ENCODE data around the gene INTS6.

Gene INTS6

DNA sequence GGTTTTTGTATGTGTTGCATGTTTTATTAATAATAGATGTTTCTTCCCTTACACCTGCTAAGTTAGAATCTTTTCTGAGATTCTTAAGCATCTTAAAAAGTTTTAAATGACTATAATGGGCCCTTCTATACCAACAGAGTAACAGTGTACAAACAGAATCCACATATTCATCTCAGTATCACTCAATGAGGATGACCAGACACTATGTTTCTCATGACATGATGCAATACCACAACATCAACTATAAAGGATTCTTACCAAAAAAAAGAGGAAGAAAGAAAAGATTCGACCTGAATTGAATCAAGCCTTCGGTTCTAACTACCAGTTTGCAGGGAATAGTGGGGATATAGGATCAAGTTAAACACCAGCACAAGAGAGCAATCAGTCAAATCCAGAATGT is 56.5 kb downstream of the INTS6 start:
- Mint-ChIP-seq H3K9me3 (no peaks in the 10 kb centered on the region), H3K27ac (no peak overlapping the region), H3K4me1 (peaks cover 6% of the 10 kb centered on the region), H3K4me3 (no peak overlapping the region), H3K36me3 (ENCODE audit: low read depth) (peaks cover 19% of the 10 kb centered on the region), H3K27me3 (ENCODE audit: low read depth) (no peaks in the 10 kb centered on the region)
- TF ChIP-seq, protein P1, sequence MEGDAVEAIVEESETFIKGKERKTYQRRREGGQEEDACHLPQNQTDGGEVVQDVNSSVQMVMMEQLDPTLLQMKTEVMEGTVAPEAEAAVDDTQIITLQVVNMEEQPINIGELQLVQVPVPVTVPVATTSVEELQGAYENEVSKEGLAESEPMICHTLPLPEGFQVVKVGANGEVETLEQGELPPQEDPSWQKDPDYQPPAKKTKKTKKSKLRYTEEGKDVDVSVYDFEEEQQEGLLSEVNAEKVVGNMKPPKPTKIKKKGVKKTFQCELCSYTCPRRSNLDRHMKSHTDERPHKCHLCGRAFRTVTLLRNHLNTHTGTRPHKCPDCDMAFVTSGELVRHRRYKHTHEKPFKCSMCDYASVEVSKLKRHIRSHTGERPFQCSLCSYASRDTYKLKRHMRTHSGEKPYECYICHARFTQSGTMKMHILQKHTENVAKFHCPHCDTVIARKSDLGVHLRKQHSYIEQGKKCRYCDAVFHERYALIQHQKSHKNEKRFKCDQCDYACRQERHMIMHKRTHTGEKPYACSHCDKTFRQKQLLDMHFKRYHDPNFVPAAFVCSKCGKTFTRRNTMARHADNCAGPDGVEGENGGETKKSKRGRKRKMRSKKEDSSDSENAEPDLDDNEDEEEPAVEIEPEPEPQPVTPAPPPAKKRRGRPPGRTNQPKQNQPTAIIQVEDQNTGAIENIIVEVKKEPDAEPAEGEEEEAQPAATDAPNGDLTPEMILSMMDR (IDR thresholded peaks at IDR 0.05; ENCODE audit: unreplicated experiment in 3 of 3) = no peak

DNA sequence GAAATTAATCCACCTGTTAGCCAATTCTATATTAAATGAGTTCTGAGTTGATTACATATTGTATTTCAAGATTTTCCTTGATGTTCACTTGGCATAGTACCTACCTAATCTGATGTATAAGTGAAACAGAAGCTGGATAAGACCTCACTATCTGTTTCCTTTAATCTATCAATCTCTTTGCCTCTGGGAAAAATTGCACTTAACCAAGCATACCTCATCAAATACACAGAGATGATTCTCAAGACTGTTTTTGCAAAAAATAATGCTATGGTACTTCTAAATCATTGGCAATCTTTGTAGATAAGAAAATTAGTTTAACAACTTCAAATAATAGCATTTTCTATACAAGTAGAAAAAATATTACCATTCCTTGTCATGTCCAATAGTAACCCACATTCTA is 58.1 kb downstream of the INTS6 start:
- Mint-ChIP-seq H3K4me1 (peaks cover 6% of the 10 kb centered on the region), H3K4me3 (no peak overlapping the region), H3K27ac (no peak overlapping the region), H3K36me3 (ENCODE audit: low read depth) (peaks cover 10% of the 10 kb centered on the region), H3K27me3 (ENCODE audit: low read depth) (no peaks in the 10 kb centered on the region), H3K9me3 (no peaks in the 10 kb centered on the region)
- TF ChIP-seq, protein P1 (IDR thresholded peaks at IDR 0.05; ENCODE audit: unreplicated experiment in 3 of 3) = no peak

DNA sequence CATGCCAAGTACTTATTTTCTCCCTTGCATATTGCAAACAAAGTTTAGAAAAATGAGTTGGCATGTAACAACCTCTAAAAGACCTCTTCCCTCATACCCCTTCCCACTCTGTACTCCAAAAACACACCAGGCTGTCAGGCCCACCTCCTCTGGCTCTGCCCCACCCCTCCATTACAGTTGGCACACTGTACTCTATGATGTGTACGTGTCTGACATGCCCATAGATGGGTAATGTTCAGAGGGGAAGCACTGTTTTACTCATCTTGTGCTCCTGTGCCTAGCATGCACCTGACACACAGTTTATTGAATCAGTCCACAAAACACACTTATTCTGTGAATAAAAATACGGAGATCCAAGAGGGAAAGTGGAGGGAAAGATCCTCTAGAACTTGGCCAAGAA is 67.7 kb downstream of the INTS6 start:
- Mint-ChIP-seq H3K27me3 (ENCODE audit: low read depth) (no peaks in the 10 kb centered on the region), H3K9me3 (no peaks in the 10 kb centered on the region), H3K4me3 (no peak overlapping the region), H3K27ac (no peak overlapping the region), H3K36me3 (ENCODE audit: low read depth) (peaks cover 29% of the 10 kb centered on the region), H3K4me1 (no peaks in the 10 kb centered on the region)
- TF ChIP-seq, protein P1 (IDR thresholded peaks at IDR 0.05; ENCODE audit: unreplicated experiment in 3 of 3) = no peak

DNA sequence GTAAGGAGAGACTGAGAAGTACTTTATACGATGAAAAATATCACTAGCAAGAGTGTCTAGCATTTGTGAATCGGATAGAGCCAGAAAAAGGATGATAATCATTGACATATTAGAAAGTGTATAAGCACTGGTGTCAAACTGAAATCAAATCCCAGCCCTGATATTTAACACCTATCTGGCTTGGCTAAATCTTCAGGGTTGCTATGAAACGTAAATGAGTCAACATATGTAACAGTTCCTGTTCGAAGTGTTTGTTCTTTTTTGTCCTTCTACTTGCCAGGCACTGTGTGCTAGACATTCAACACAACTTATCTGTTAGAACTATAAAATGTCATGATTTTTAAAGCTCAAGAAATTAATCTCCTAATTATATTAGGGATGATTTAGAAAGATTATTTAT is 72.6 kb downstream of the INTS6 start:
- Mint-ChIP-seq H3K27ac (no peak overlapping the region), H3K9me3 (no peaks in the 10 kb centered on the region), H3K4me1 (no peaks in the 10 kb centered on the region), H3K36me3 (ENCODE audit: low read depth) (peaks cover 56% of the 10 kb centered on the region), H3K4me3 (no peak overlapping the region), H3K27me3 (ENCODE audit: low read depth) (no peaks in the 10 kb centered on the region)
- TF ChIP-seq, protein P1 (IDR thresholded peaks at IDR 0.05; ENCODE audit: unreplicated experiment in 3 of 3) = no peak

DNA sequence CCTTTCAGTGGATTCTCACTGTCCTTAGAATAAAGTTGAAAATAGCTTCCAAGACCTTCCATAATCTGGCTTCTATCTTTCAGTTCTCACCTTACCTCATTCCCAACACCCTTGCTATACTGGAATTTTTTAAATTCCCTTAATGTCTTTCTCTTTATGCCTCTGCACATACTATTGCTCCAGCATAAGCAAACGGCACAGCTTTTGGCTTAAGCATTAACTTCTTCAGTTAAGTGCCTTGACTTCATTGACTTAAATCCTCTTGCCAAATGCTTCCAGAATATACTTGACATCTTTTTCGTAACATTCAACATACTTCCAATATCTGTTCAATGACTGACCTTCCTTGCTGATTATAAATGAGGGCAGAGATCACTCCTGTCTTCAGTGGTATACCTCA is 79.4 kb downstream of the INTS6 start:
- TF ChIP-seq, protein P1 (IDR thresholded peaks at IDR 0.05; ENCODE audit: unreplicated experiment in 3 of 3) = no peak
- H3K4me3 Mint-ChIP-seq = no peak overlapping the region
- H3K9me3 Mint-ChIP-seq = no peaks in the 10 kb centered on the region
- peaks cover 46% of the 10 kb centered on the region for H3K36me3 Mint-ChIP-seq (ENCODE audit: low read depth)
- no peaks in the 10 kb centered on the region for H3K27me3 Mint-ChIP-seq (ENCODE audit: low read depth)
- H3K4me1 Mint-ChIP-seq = no peaks in the 10 kb centered on the region
- no peak overlapping the region for H3K27ac Mint-ChIP-seq

DNA sequence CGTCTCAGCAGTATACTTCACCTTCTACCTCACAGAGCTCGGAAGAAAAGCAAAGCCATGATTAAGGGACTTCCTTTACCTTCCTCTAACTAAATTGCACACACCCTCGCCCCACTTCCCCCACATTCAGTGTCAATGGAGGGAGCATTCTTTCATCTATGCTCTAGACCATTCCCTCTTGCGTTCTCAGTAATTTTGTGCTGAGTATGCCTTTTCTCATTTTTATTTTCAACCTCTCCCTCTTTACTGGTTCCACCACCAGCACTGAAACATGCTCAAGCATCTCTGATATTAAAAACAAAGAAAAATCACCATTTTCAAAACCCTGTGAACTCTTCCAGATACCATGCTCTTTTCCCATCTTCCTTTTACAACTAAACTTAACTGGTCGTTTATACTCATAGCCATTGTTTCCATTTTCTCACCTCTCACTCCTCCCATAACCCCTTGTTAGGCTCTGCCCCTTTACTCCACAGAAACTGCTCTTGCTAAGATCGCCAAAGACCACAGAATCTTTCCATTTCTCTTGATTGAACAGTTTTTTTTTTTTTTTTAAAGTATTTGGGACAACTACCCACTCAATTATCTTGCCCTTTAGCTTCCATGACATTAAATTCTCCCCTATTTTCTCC is 81.0 kb downstream of the INTS6 start:
- no peaks in the 10 kb centered on the region for H3K4me1 Mint-ChIP-seq
- no peaks in the 10 kb centered on the region for H3K9me3 Mint-ChIP-seq
- H3K36me3 Mint-ChIP-seq (ENCODE audit: low read depth) = peaks cover 41% of the 10 kb centered on the region
- no peak overlapping the region for H3K4me3 Mint-ChIP-seq
- no peak overlapping the region for H3K27ac Mint-ChIP-seq
- TF ChIP-seq, protein P1 (IDR thresholded peaks at IDR 0.05; ENCODE audit: unreplicated experiment in 3 of 3) = no peak
- H3K27me3 Mint-ChIP-seq (ENCODE audit: low read depth) = no peaks in the 10 kb centered on the region
